Ovary (tissue), 9 donors: ENCODE data around the gene CAMTA2. TPM values are rescaled to one million over a fixed set of nuclear protein-coding genes. Genes with fewer than 3 reads are reported as not detected.

Experiments
- DNase-seq, 5 donors: peaks; one replicate each; pipeline ENCODE4 v3.0.0-alpha.2; 2019 to 2020
- H3K27ac ChIP-seq, 2 donors: fragments of 200-600 bp; one replicate each; pipeline versions ENCODE4 v1.5.1 to v1.8.0; 2019 to 2022
- H3K27me3 ChIP-seq: fragments of 200-600 bp; one replicate; pipeline ENCODE4 v1.8.0; 2022
- H3K36me3 ChIP-seq: fragments of 200-600 bp; sonication (generic); one replicate; pipeline ENCODE4 v1.5.1; 2019
- H3K4me1 ChIP-seq: one replicate; pipeline ENCODE4 v1.8.1; 2013; ENCODE audit warnings: mild to moderate bottlenecking, moderate library complexity; ENCODE audit not compliant: insufficient read depth
- H3K4me3 ChIP-seq: fragments of 200-600 bp; sonication (generic); one replicate; pipeline ENCODE4 v1.5.1; 2017
- H3K9me3 ChIP-seq, 2 donors: fragments of 200-600 bp in 1 of 2; sonication (generic) in 1 of 2; one replicate each; pipeline versions ENCODE4 v1.5.1 to v1.8.1; 2013 to 2019; ENCODE audit warnings: mild to moderate bottlenecking in 1 of 2, moderate library complexity in 1 of 2
- EP300 ChIP-seq: sonication (generic); formaldehyde crosslinking; IDR thresholded peaks from one replicate; pipeline ENCODE4 v1.6.1; 2017; ENCODE audit warnings: antibody characterized with exemption
- POLR2A ChIP-seq: fragments of 450-650 bp; IDR thresholded peaks from one replicate; pipeline ENCODE4 v1.6.1; 2017; ENCODE audit warnings: antibody characterized with exemption, mild to moderate bottlenecking, moderate library complexity
- WGBS, 3 donors: extraction: QIAGEN DNeasy Blood & Tissue Kit in 1 of 3; methylation state at CpG; one replicate each; pipeline versions ENCODE4 v1.1.5 to v1.1.7; 2013 to 2017; 5-methylcytosine and 5-hydroxymethylcytosine counted together
- intact Hi-C, 4 donors: fragments of 100-400 bp; cut with DNase I; formaldehyde crosslinking; loops; one replicate each; pipeline versions ENCODE4 v1.11.0 to v1.15.1; 2022 to 2023
- polyA plus RNA-seq, 2 donors: library from polyadenylated mRNA; stranded (reverse); fragments of 200-250 nt in 1 of 2; fragments of 350-450 nt in 1 of 2; fragmentation: Illumina TruSeq in 1 of 2; extraction: RNeasy Lipid Tissue Mini Kit (QIAGEN cat#74804) in 1 of 2; gene quantifications; one replicate each; pipeline ENCODE4 v1.2.3, GENCODE V29; 2013 to 2014
- total RNA-seq, 7 donors: library from RNA; depleted of rRNA in 2 of 7; stranded (reverse); fragments of >200 nt in 2 of 7; fragmentation: NEBNext Ultra II Directional in 3 of 7; extraction: Animal tissue kit (Norgen Biotek cat#: 25700) in 3 of 7; gene quantifications; one replicate each; pipeline versions ENCODE4 v1.1.0 to v1.2.4, GENCODE V29; 2016 to 2023
- TF ChIP-seq, protein P1 (sequence below), 3 donors: fragments of 450-650 bp in 2 of 3; fragments of 200-600 bp in 1 of 3; IDR thresholded peaks; one replicate each; pipeline versions ENCODE4 v1.5.1 to v1.8.0; 2016 to 2022; ENCODE audit warnings: antibody characterized with exemption in 3 of 3, mild to moderate bottlenecking in 1 of 3
- donor health status: DM: no; HTN: no; CAD: no; lungs with moderate emphysema.
- donor health status: DM: no; HTN: no; CAD: no.
- donor health status: Bipolar disorder and iron deficiency.
- donor health status: DM: yes; HTN: yes; CAD: no.
- donor health status: DM: no; HTN: no; CAD: no.
- donor health status: DM: yes; HTN: yes; CAD: no.

CAMTA2 gene
- total and polyA plus RNA-seq, 9 donors, result 10.2 to 71.2 (median 33.0) TPM

DNA sequence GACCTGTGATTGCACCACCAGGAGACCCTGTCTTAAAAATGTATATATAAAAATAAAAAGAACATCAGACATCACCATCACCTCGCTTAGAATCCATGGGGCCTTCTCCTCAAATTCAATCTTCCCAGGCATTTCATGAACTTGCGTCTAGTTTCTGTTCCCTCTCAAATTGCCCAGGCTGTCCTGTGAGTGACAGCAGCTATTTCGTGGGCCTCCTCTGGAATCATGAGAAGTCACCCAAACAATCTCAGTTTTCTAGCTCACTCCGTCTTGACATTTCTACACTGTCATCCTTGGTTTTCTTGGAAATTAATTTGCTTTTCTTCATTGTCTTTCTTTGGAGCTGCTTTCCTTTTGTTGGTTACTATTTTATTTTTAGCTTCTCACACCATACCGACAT is 40.4 kb upstream of the CAMTA2 start:
- no peak overlapping the region for H3K4me3 ChIP-seq
- TF ChIP-seq, protein P1, sequence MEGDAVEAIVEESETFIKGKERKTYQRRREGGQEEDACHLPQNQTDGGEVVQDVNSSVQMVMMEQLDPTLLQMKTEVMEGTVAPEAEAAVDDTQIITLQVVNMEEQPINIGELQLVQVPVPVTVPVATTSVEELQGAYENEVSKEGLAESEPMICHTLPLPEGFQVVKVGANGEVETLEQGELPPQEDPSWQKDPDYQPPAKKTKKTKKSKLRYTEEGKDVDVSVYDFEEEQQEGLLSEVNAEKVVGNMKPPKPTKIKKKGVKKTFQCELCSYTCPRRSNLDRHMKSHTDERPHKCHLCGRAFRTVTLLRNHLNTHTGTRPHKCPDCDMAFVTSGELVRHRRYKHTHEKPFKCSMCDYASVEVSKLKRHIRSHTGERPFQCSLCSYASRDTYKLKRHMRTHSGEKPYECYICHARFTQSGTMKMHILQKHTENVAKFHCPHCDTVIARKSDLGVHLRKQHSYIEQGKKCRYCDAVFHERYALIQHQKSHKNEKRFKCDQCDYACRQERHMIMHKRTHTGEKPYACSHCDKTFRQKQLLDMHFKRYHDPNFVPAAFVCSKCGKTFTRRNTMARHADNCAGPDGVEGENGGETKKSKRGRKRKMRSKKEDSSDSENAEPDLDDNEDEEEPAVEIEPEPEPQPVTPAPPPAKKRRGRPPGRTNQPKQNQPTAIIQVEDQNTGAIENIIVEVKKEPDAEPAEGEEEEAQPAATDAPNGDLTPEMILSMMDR (IDR thresholded peaks at IDR 0.05), result no peak
- TF ChIP-seq POLR2A (no peak), EP300 (no peak)
- H3K9me3 ChIP-seq, result no peaks in the 10 kb centered on the region
- intact Hi-C loops, result no loop called here
- H3K27ac ChIP-seq, result no peak overlapping the region
- H3K27me3 ChIP-seq, result no peaks in the 10 kb centered on the region
- DNase-seq, result no peak
- WGBS, 3 donors, result 47 to 62% (median 51%) methylated on average over 5 of the region's 5 CpGs
- no peaks in the 10 kb centered on the region for H3K36me3 ChIP-seq
- peaks cover 2% of the 10 kb centered on the region for H3K4me1 ChIP-seq

DNA sequence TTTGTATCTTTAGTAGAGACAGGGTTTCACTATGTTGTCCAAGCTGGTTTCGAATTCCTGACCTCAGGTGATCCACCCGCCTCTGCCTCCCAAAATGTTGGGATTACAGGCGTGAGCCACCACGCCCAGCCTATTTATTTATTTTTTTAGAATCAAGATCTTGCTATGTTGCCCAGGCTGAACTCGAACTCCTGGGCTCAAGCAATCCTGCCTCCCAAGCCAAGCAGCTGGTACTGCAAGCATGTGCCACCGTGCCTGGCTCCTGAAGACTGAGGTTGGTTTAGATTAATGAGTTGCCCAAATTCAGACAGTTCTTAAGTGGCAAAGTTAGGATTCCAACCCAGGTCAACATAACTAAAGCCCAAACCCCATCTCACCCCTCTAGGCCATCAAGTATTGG is 39.8 kb upstream of the CAMTA2 start:
- Histone ChIP-seq H3K27ac (no peak overlapping the region), H3K27me3 (no peaks in the 10 kb centered on the region), H3K36me3 (no peaks in the 10 kb centered on the region), H3K9me3 (no peaks in the 10 kb centered on the region), H3K4me1 (peaks cover 2% of the 10 kb centered on the region), H3K4me3 (no peak overlapping the region)
- DNase-seq, result no peak
- WGBS, 3 donors, result 77 to 91% (median 85%) methylated on average over 6 of the region's 6 CpGs
- intact Hi-C loops, result no loop called here
- TF ChIP-seq EP300 (no peak), POLR2A (no peak)
- TF ChIP-seq, protein P1 (IDR thresholded peaks at IDR 0.05), result no peak

DNA sequence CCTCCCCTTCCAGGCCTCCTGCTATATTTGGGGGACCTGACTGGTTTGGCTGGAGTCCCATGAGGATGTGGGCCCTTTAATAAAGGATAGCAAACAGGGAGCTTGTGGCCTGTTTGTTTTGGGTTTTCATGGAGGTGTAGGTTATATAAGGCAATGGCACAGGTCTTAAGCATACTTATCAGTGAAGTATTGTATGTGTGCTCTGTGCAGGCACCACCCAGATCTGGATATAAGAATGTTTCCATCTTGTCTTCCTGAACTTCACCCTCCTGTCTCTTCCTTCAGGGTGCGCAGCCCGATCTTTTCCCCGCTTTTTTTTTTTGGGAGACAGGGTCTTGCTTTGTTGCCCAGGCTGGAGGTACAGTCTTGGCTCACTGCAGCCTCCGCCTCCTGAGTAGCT is 37.1 kb upstream of the CAMTA2 start:
- intact Hi-C loops, result no loop called here
- H3K9me3 ChIP-seq, result no peaks in the 10 kb centered on the region
- H3K27ac ChIP-seq, result no peak overlapping the region
- TF ChIP-seq, protein P1 (IDR thresholded peaks at IDR 0.05), result no peak
- TF ChIP-seq EP300, result no peak
- no peak for TF ChIP-seq POLR2A
- no peak for DNase-seq
- H3K27me3 ChIP-seq, result no peaks in the 10 kb centered on the region
- H3K4me3 ChIP-seq, result no peak overlapping the region
- no peaks in the 10 kb centered on the region for H3K36me3 ChIP-seq
- no peaks in the 10 kb centered on the region for H3K4me1 ChIP-seq
- WGBS, 3 donors, result 94 to 97% (median 97%) methylated on average over 4 of the region's 4 CpGs

DNA sequence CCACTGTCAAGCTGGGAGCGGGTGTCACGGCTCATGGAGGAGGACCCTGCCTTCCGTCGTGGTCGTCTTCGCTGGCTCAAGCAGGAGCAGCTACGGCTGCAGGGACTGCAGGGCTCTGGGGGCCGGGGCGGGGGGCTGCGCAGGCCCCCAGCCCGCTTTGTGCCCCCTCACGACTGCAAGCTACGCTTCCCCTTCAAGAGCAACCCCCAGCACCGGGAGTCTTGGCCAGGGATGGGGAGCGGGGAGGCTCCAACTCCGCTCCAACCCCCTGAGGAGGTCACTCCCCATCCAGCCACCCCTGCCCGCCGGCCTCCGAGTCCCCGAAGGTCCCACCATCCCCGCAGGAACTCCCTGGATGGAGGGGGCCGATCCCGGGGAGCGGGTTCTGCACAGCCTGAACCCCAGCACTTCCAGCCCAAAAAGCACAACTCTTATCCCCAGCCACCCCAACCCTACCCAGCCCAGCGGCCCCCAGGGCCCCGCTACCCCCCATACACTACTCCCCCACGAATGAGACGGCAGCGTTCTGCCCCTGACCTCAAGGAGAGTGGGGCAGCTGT is 36.2 kb upstream of the CAMTA2 start:
- TF ChIP-seq POLR2A, result no peak
- TF ChIP-seq EP300, result no peak
- TF ChIP-seq, protein P1 (IDR thresholded peaks at IDR 0.05), result no peak
- no peaks in the 10 kb centered on the region for H3K27me3 ChIP-seq
- intact Hi-C loops, result no loop called here
- no peaks in the 10 kb centered on the region for H3K9me3 ChIP-seq
- H3K36me3 ChIP-seq, result no peaks in the 10 kb centered on the region
- DNase-seq, result no peak
- H3K27ac ChIP-seq, result no peak overlapping the region
- H3K4me1 ChIP-seq, result no peaks in the 10 kb centered on the region
- 82 to 85% (median 83%) methylated on average over 27 to 29 of the region's 29 CpGs for WGBS, 3 donors
- H3K4me3 ChIP-seq, result no peak overlapping the region
